WTC11 (cell line): ENCODE measurements around the gene NCBP1. TPM values are rescaled to one million over a fixed set of nuclear protein-coding genes. Genes with fewer than 3 reads are reported as not detected.
"Not testable (repeated sequence)": the region's sequence is repeated elsewhere in the genome, so short reads cannot be mapped to it uniquely, and the experiment has no call there.

Experiments used
- ATAC-seq: fragments of 200-7000 bp; cut with Tn5 transposase; 2 replicates; pipeline ENCODE4 v1.10.0; 2021; ENCODE audit warnings: mild to moderate bottlenecking, moderate library complexity
- CTCF ChIA-PET: fragments of 300-600 bp; sonication (Branson Sonifier 250); formaldehyde crosslinking; loops from one replicate; lab custom pipeline; 2021; ENCODE audit warnings: antibody characterized with exemption; lab: Charles Lee
- POLR2A ChIA-PET: fragments of 350-600 bp; sonication (Branson Sonifier 250); formaldehyde crosslinking; loops from one replicate; lab custom pipeline; 2021; ENCODE audit warnings: antibody characterized with exemption; lab: Charles Lee
- DNase-seq: peaks from one replicate; pipeline ENCODE4 v3.0.0; 2021; ENCODE audit warnings: low spot score
- H3K27ac Mint-ChIP-seq: 2 replicates; pipeline ENCODE4 v1.8.0; 2021; ENCODE audit warnings: mixed read lengths
- H3K27me3 Mint-ChIP-seq: 2 replicates; pipeline ENCODE4 v1.8.0; 2021; ENCODE audit warnings: low read depth, mild to moderate bottlenecking, moderate library complexity, mixed read lengths
- H3K36me3 Mint-ChIP-seq: 2 replicates; pipeline ENCODE4 v1.8.0; 2021; ENCODE audit warnings: mixed read lengths
- H3K4me1 Mint-ChIP-seq: 2 replicates; pipeline ENCODE4 v1.8.0; 2022; ENCODE audit warnings: mixed read lengths
- H3K4me3 Mint-ChIP-seq: 2 replicates; pipeline ENCODE4 v1.8.0; 2021; ENCODE audit warnings: mild to moderate bottlenecking, moderate library complexity, mixed read lengths
- H3K9me3 Mint-ChIP-seq: 2 replicates; pipeline ENCODE4 v1.8.0; 2021; ENCODE audit warnings: mixed read lengths
- AFF4 ChIP-seq: sonication (generic); formaldehyde crosslinking; IDR thresholded peaks from 2 replicates; pipeline ENCODE4 v1.8.1; 2023; ENCODE audit warnings: mild to moderate bottlenecking, missing genetic modification reagents, borderline replicate concordance
- CREB1 ChIP-seq: sonication (generic); formaldehyde crosslinking; IDR thresholded peaks from 2 replicates; pipeline ENCODE4 v1.8.0; 2023; ENCODE audit warnings: mild to moderate bottlenecking, missing genetic modification reagents
- E2F1 ChIP-seq: sonication (generic); formaldehyde crosslinking; IDR thresholded peaks from 2 replicates; pipeline ENCODE4 v1.8.0; 2022; ENCODE audit warnings: mild to moderate bottlenecking, missing genetic modification reagents
- EMX1 ChIP-seq: fragments of 250-450 bp; sonication (Bioruptor Pico); IDR thresholded peaks from 2 replicates; pipeline ENCODE4 v1.8.0; 2021; ENCODE audit warnings: mild to moderate bottlenecking
- ERG ChIP-seq: fragments of 250-450 bp; sonication (Bioruptor Pico); IDR thresholded peaks from 2 replicates; pipeline ENCODE4 v1.8.0; 2021; ENCODE audit warnings: mild to moderate bottlenecking
- FOXP1 ChIP-seq: sonication (generic); formaldehyde crosslinking; IDR thresholded peaks from 2 replicates; pipeline ENCODE4 v1.8.0; 2022; ENCODE audit warnings: missing genetic modification reagents, mild to moderate bottlenecking, moderate library complexity, borderline replicate concordance
- NR3C1 ChIP-seq: sonication (generic); formaldehyde crosslinking; conservative IDR thresholded peaks from 2 replicates; pipeline ENCODE4 v1.8.1; 2023; ENCODE audit warnings: low read depth, mild to moderate bottlenecking, missing genetic modification reagents
- RORB ChIP-seq: fragments of 250-450 bp; sonication (Bioruptor Pico); IDR thresholded peaks from 2 replicates; pipeline ENCODE4 v1.9.0; 2021; ENCODE audit warnings: mild to moderate bottlenecking
- SMAD3 ChIP-seq: sonication (generic); formaldehyde crosslinking; IDR thresholded peaks from 2 replicates; pipeline ENCODE4 v1.8.0; 2022; ENCODE audit warnings: missing genetic modification reagents, mild to moderate bottlenecking, borderline replicate concordance
- TEAD1 ChIP-seq: sonication (generic); formaldehyde crosslinking; IDR thresholded peaks from 2 replicates; pipeline ENCODE4 v1.8.0; 2022; ENCODE audit warnings: mild to moderate bottlenecking, missing genetic modification reagents
- TP53 ChIP-seq: sonication (generic); formaldehyde crosslinking; IDR thresholded peaks from 2 replicates; pipeline ENCODE4 v1.8.1; 2023; ENCODE audit warnings: mild to moderate bottlenecking, missing genetic modification reagents
- ZNF121 ChIP-seq: sonication (generic); formaldehyde crosslinking; IDR thresholded peaks from 2 replicates; pipeline ENCODE4 v1.8.0; 2023; ENCODE audit warnings: missing genetic modification reagents
- ZNF219 ChIP-seq: sonication (generic); formaldehyde crosslinking; IDR thresholded peaks from 2 replicates; pipeline ENCODE4 v1.8.0; 2023; ENCODE audit warnings: missing genetic modification reagents, mild to moderate bottlenecking, borderline replicate concordance
- ZNF423 ChIP-seq: fragments of 250-450 bp; sonication (Bioruptor Pico); IDR thresholded peaks from 2 replicates; pipeline ENCODE4 v2.1.2; 2022; ENCODE audit warnings: mild to moderate bottlenecking, moderate library complexity
- total RNA-seq: library from RNA; stranded (reverse); gene quantifications from 3 replicates; pipeline ENCODE4 v1.2.3, GENCODE V29; 2021
- TF ChIP-seq, protein P1 (sequence below): sonication (generic); formaldehyde crosslinking; IDR thresholded peaks from 2 replicates; pipeline ENCODE4 v1.8.1; 2023; ENCODE audit warnings: mild to moderate bottlenecking, missing genetic modification reagents
- TF ChIP-seq, protein P2 (sequence below): sonication (generic); formaldehyde crosslinking; IDR thresholded peaks from 2 replicates; pipeline ENCODE4 v1.8.0; 2022; ENCODE audit warnings: mild to moderate bottlenecking, missing genetic modification reagents
- TF ChIP-seq, protein P3 (sequence below): fragments of 250-450 bp; sonication (Bioruptor Pico); IDR thresholded peaks from 2 replicates; pipeline ENCODE4 v1.9.0; 2021; ENCODE audit warnings: mild to moderate bottlenecking

NCBP1 gene
- total RNA-seq, 1 experiment from 2014 or later, result 61.1 TPM

GRCh38 chr9:97699824-97700223, 66.2 kb downstream of the NCBP1 start:
- ATAC-seq, DNase-seq, H3K36me3 Mint-ChIP-seq, H3K9me3 Mint-ChIP-seq, H3K4me3 Mint-ChIP-seq, POLR2A ChIA-PET, H3K27ac Mint-ChIP-seq: not testable (repeated sequence)
- Mint-ChIP-seq H3K27me3 (peaks cover 58% of the 10 kb centered on the region), H3K4me1 (peaks cover 20% of the 10 kb centered on the region)
- CTCF ChIA-PET, result interaction anchor here (0.7 kb wide), 1 partner anchor 59 kb away, joined by 3 read pairs; no protein-coding TSS in a partner anchor

- DNase-seq (no peak), ATAC-seq (no peak)
- H3K4me3 Mint-ChIP-seq, result no peak overlapping the region
- 0 out of 2 replicates have a peak, but pooled peaks cover 4% of the 10 kb centered on the region for H3K4me1 Mint-ChIP-seq
- POLR2A ChIA-PET, result no interaction called here
- TF ChIP-seq FOXP1, result no peak
- H3K36me3 Mint-ChIP-seq, result no peaks in the 10 kb centered on the region
- no peak overlapping the region for H3K27ac Mint-ChIP-seq
- H3K27me3 Mint-ChIP-seq, result peaks cover 43% of the 10 kb centered on the region
- CTCF ChIA-PET, result no interaction called here
- H3K9me3 Mint-ChIP-seq, result no peaks in the 10 kb centered on the region
Measured at GRCh38 chr9:97703437-97704344, 70.1 kb downstream of the NCBP1 start.

- no peak for ATAC-seq
- CTCF ChIA-PET, result no interaction called here
Measured at GRCh38 chr9:97704345-97704677, 70.7 kb downstream of the NCBP1 start.

More at GRCh38 chr9:97704345-97704677, 70.7 kb downstream of the NCBP1 start:
- Mint-ChIP-seq H3K27me3 (peaks cover 37% of the 10 kb centered on the region), H3K36me3 (no peaks in the 10 kb centered on the region), H3K27ac (no peak overlapping the region), H3K9me3 (no peaks in the 10 kb centered on the region), H3K4me1 (0 out of 2 replicates have a peak, but pooled peaks cover 4% of the 10 kb centered on the region)
- no peak for TF ChIP-seq TP53
- no peak for TF ChIP-seq TEAD1 (CRISPR knock-in tag)
- no peak for TF ChIP-seq SMAD3
- TF ChIP-seq ERG, result no peak
- TF ChIP-seq, protein P1, sequence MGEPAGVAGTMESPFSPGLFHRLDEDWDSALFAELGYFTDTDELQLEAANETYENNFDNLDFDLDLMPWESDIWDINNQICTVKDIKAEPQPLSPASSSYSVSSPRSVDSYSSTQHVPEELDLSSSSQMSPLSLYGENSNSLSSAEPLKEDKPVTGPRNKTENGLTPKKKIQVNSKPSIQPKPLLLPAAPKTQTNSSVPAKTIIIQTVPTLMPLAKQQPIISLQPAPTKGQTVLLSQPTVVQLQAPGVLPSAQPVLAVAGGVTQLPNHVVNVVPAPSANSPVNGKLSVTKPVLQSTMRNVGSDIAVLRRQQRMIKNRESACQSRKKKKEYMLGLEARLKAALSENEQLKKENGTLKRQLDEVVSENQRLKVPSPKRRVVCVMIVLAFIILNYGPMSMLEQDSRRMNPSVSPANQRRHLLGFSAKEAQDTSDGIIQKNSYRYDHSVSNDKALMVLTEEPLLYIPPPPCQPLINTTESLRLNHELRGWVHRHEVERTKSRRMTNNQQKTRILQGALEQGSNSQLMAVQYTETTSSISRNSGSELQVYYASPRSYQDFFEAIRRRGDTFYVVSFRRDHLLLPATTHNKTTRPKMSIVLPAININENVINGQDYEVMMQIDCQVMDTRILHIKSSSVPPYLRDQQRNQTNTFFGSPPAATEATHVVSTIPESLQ (CRISPR knock-in tag), result no peak
- TF ChIP-seq ZNF121 (CRISPR knock-in tag), result no peak
- no peak for TF ChIP-seq EMX1 (CRISPR knock-in tag)
- TF ChIP-seq ZNF219 (CRISPR knock-in tag), result no peak
- no peak for TF ChIP-seq NR3C1 (CRISPR knock-in tag)
- no peak for TF ChIP-seq CREB1
- TF ChIP-seq, protein P2, sequence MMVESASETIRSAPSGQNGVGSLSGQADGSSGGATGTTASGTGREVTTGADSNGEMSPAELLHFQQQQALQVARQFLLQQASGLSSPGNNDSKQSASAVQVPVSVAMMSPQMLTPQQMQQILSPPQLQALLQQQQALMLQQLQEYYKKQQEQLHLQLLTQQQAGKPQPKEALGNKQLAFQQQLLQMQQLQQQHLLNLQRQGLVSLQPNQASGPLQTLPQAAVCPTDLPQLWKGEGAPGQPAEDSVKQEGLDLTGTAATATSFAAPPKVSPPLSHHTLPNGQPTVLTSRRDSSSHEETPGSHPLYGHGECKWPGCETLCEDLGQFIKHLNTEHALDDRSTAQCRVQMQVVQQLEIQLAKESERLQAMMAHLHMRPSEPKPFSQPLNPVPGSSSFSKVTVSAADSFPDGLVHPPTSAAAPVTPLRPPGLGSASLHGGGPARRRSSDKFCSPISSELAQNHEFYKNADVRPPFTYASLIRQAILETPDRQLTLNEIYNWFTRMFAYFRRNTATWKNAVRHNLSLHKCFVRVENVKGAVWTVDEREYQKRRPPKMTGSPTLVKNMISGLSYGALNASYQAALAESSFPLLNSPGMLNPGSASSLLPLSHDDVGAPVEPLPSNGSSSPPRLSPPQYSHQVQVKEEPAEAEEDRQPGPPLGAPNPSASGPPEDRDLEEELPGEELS (CRISPR knock-in tag), result no peak
- TF ChIP-seq ZNF423, result no peak
- TF ChIP-seq, protein P3, sequence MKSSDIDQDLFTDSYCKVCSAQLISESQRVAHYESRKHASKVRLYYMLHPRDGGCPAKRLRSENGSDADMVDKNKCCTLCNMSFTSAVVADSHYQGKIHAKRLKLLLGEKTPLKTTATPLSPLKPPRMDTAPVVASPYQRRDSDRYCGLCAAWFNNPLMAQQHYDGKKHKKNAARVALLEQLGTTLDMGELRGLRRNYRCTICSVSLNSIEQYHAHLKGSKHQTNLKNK (CRISPR knock-in tag), result no peak
- TF ChIP-seq AFF4 (CRISPR knock-in tag), result no peak
- TF ChIP-seq FOXP1, result no peak
- no peak for TF ChIP-seq E2F1 (CRISPR knock-in tag)
- no peak for TF ChIP-seq RORB (CRISPR knock-in tag)
- TF ChIP-seq, all 79 proteins: peak for 0
- H3K4me3 Mint-ChIP-seq, result no peak overlapping the region
- POLR2A ChIA-PET, result no interaction called here
- DNase-seq, result no peak
